ENCODE results near the gene PARP16. TPM values are rescaled to one million over a fixed set of nuclear protein-coding genes. Genes with fewer than 3 reads are reported as not detected.

The PARP16 gene
- total RNA-seq, 1 donor from 2014 or later = 15.5 TPM

- Mint-ChIP-seq H3K4me3 (no peak overlapping the region), H3K9me3 (no peaks in the 10 kb centered on the region), H3K36me3 (ENCODE audit: low read depth) (peaks cover 7% of the 10 kb centered on the region), H3K4me1 (peaks cover 26% of the 10 kb centered on the region), H3K27me3 (ENCODE audit: low read depth) (no peaks in the 10 kb centered on the region), H3K27ac (ENCODE audit: unreplicated experiment) (no peak overlapping the region)
- no peak for TF ChIP-seq CTCF (conservative IDR thresholded peaks at IDR 0.05)
- DNase-seq (ENCODE audit: low read depth, low spot score) = no peak
Observed at GRCh38 chr15:65329288-65329983, 42.8 kb upstream of the PARP16 start.

- peaks cover 19% of the 10 kb centered on the region for H3K4me1 Mint-ChIP-seq
- no peak overlapping the region for H3K27ac Mint-ChIP-seq (ENCODE audit: unreplicated experiment)
- H3K27me3 Mint-ChIP-seq (ENCODE audit: low read depth) = no peaks in the 10 kb centered on the region
- DNase-seq (ENCODE audit: low read depth, low spot score) = no peak
- no peak overlapping the region for H3K4me3 Mint-ChIP-seq
- TF ChIP-seq CTCF (conservative IDR thresholded peaks at IDR 0.05) = no peak
- H3K36me3 Mint-ChIP-seq (ENCODE audit: low read depth) = peaks cover 7% of the 10 kb centered on the region
- no peaks in the 10 kb centered on the region for H3K9me3 Mint-ChIP-seq
Observed at GRCh38 chr15:65328506-65329287, 42.0 kb upstream of the PARP16 start.

GRCh38 chr15:65327651-65328393 is 41.1 kb upstream of the PARP16 start:
- no peak for TF ChIP-seq CTCF (conservative IDR thresholded peaks at IDR 0.05)
- Mint-ChIP-seq H3K27ac (ENCODE audit: unreplicated experiment) (peak overlapping the region; percentile 67), H3K27me3 (ENCODE audit: low read depth) (no peaks in the 10 kb centered on the region), H3K4me1 (peaks cover 16% of the 10 kb centered on the region), H3K36me3 (ENCODE audit: low read depth) (peaks cover 7% of the 10 kb centered on the region), H3K9me3 (no peaks in the 10 kb centered on the region), H3K4me3 (no peak overlapping the region)
- no peak for DNase-seq (ENCODE audit: low read depth, low spot score)

- TF ChIP-seq CTCF (conservative IDR thresholded peaks at IDR 0.05) = no peak
- Mint-ChIP-seq H3K27ac (ENCODE audit: unreplicated experiment) (peak overlapping the region; percentile 57), H3K36me3 (ENCODE audit: low read depth) (peaks cover 7% of the 10 kb centered on the region), H3K27me3 (ENCODE audit: low read depth) (no peaks in the 10 kb centered on the region), H3K4me3 (peak overlapping the region; percentile 34), H3K4me1 (peaks cover 26% of the 10 kb centered on the region), H3K9me3 (no peaks in the 10 kb centered on the region)
- no peak for DNase-seq (ENCODE audit: low read depth, low spot score)
Observed at GRCh38 chr15:65326818-65327217, 40.1 kb upstream of the PARP16 start.

GRCh38 chr15:65326117-65326526 is 39.4 kb upstream of the PARP16 start:
- peaks cover 3% of the 10 kb centered on the region for H3K36me3 Mint-ChIP-seq (ENCODE audit: low read depth)
- no peak for TF ChIP-seq CTCF (conservative IDR thresholded peaks at IDR 0.05)
- no peaks in the 10 kb centered on the region for H3K27me3 Mint-ChIP-seq (ENCODE audit: low read depth)
- H3K9me3 Mint-ChIP-seq = no peaks in the 10 kb centered on the region
- no peak overlapping the region for H3K27ac Mint-ChIP-seq (ENCODE audit: unreplicated experiment)
- peak overlapping the region; percentile 48 for H3K4me3 Mint-ChIP-seq
- H3K4me1 Mint-ChIP-seq = peaks cover 29% of the 10 kb centered on the region
- no peak for DNase-seq (ENCODE audit: low read depth, low spot score)
